CD8-positive, alpha-beta memory T cell (primary cell): ENCODE results near the gene CD52. TPM values are rescaled to one million over a fixed set of nuclear protein-coding genes. Genes with fewer than 3 reads are reported as not detected.

Experiments used
- CTCF ChIA-PET: fragments of 350-600 bp; sonication (Branson Sonifier 250); formaldehyde crosslinking; loops from one replicate; lab custom pipeline; 2021; ENCODE audit warnings: antibody characterized with exemption; lab: Charles Lee
- POLR2A ChIA-PET: fragments of 350-600 bp; sonication (Branson Sonifier 250); formaldehyde crosslinking; loops from one replicate; lab custom pipeline; 2021; ENCODE audit warnings: antibody characterized with exemption; lab: Charles Lee
- DNase-seq, 5 donors: peaks; one replicate each; pipeline versions ENCODE4 v3.0.0 to v3.0.0-alpha.2; 2020 to 2022; ENCODE audit warnings: mixed read lengths in 1 of 5
- H3K27ac ChIP-seq: one replicate; pipeline ENCODE4 v1.7.0; 2013; ENCODE audit warnings: low read depth, mild to moderate bottlenecking, low read length, moderate library complexity
- H3K27me3 ChIP-seq: 2 replicates; pipeline ENCODE4 v1.7.0; 2013; ENCODE audit warnings: low read length, mild to moderate bottlenecking; ENCODE audit not compliant: insufficient read depth, poor library complexity, severe bottlenecking
- H3K36me3 ChIP-seq: 2 replicates; pipeline ENCODE4 v1.7.0; 2013; ENCODE audit warnings: mild to moderate bottlenecking, low read length, moderate library complexity; ENCODE audit not compliant: insufficient read depth
- H3K4me1 ChIP-seq: 2 replicates; pipeline ENCODE4 v1.7.0; 2013; ENCODE audit warnings: mild to moderate bottlenecking, low read length, moderate library complexity; ENCODE audit not compliant: insufficient read depth
- H3K4me3 ChIP-seq: 2 replicates; pipeline ENCODE4 v1.7.0; 2013; ENCODE audit warnings: mild to moderate bottlenecking, low read length
- H3K9me3 ChIP-seq: 2 replicates; pipeline ENCODE4 v1.7.0; 2013; ENCODE audit warnings: mild to moderate bottlenecking, low read length
- H3K27ac Mint-ChIP-seq, 8 donors: one replicate each; pipeline ENCODE4 v1.8.0; 2020 to 2021; ENCODE audit warnings: mixed read lengths in 8 of 8, mild to moderate bottlenecking in 6 of 8, inconsistent platforms in 3 of 8, moderate library complexity in 3 of 8
- H3K27me3 Mint-ChIP-seq, 2 donors: one replicate each; pipeline ENCODE4 v1.8.0; 2020 to 2021; ENCODE audit warnings: mixed read lengths in 2 of 2, mild to moderate bottlenecking in 1 of 2, moderate library complexity in 1 of 2
- H3K36me3 Mint-ChIP-seq, 3 donors: one replicate each; pipeline ENCODE4 v1.8.0; 2020 to 2021; ENCODE audit warnings: mixed read lengths in 3 of 3, inconsistent platforms in 1 of 3, mild to moderate bottlenecking in 1 of 3
- H3K4me1 Mint-ChIP-seq, 3 donors: one replicate each; pipeline ENCODE4 v1.8.0; 2020 to 2021; ENCODE audit warnings: mixed read lengths in 3 of 3, inconsistent platforms in 1 of 3, mild to moderate bottlenecking in 1 of 3
- H3K4me3 Mint-ChIP-seq, 7 donors: one replicate each; pipeline ENCODE4 v1.8.0; 2020 to 2021; ENCODE audit warnings: mixed read lengths in 7 of 7, mild to moderate bottlenecking in 6 of 7, moderate library complexity in 4 of 7, inconsistent platforms in 2 of 7
- H3K9me3 Mint-ChIP-seq, 5 donors: one replicate each; pipeline ENCODE4 v1.8.0; 2020 to 2022; ENCODE audit warnings: mixed read lengths in 5 of 5, mild to moderate bottlenecking in 3 of 5, moderate library complexity in 2 of 5, inconsistent platforms in 1 of 5
- polyA plus RNA-seq: library from polyadenylated mRNA; unstranded; fragments of 300-500 nt; fragmentation: Illumina TruSeq; gene quantifications from one replicate; pipeline ENCODE4 v1.2.3, GENCODE V29; 2021
- total RNA-seq, 2 experiments: library from RNA; stranded (reverse); gene quantifications; one replicate each; pipeline ENCODE4 v1.2.3, GENCODE V29; 2021

Gene CD52
- total and polyA plus RNA-seq, 3 experiments from 2014 or later: 355 to 7,622 (median 388) TPM

- ChIA-PET POLR2A (interaction anchor here (0.6 to 0.9 kb wide), 2 partner anchors 9 to 10 kb away, joined by 4 to 5 read pairs; no protein-coding TSS in a partner anchor), CTCF (interaction anchor here (1.0 to 1.6 kb wide), 6 partner anchors 19 to 103 kb away, joined by 3 to 5 read pairs (median 4); partner anchors contain the start of genes CD52, CEP85 and DHDDS)
- no peak for DNase-seq
- peak overlapping the region in 1 of 8 donors; percentile 70 for H3K27ac Mint-ChIP-seq
- H3K36me3 Mint-ChIP-seq: no peaks in the 10 kb centered on the region
- Histone ChIP-seq H3K36me3 (no peaks in the 10 kb centered on the region), H3K4me1 (peaks cover 6% of the 10 kb centered on the region), H3K27ac (peak overlapping the region; percentile 67), H3K27me3 (no peaks in the 10 kb centered on the region), H3K4me3 (no peak overlapping the region), H3K9me3 (no peaks in the 10 kb centered on the region)
- peaks cover 10 to 25% (median 15%) of the 10 kb centered on the region in 3 donors for H3K4me1 Mint-ChIP-seq
- peak overlapping the region in 6 of 7 donors; percentile 53 to 92 (median 78) for H3K4me3 Mint-ChIP-seq
- H3K9me3 Mint-ChIP-seq: peaks cover 0 to 1% (median 0%) of the 10 kb centered on the region in 5 donors
- no peaks in the 10 kb centered on the region for H3K27me3 Mint-ChIP-seq
Observed at GRCh38 chr1:26337206-26337535, 19.4 kb downstream of the CD52 start.

GRCh38 chr1:26337625-26338024, 19.9 kb downstream of the CD52 start:
- no peak overlapping the region for H3K27ac ChIP-seq
- Mint-ChIP-seq H3K27me3 (no peaks in the 10 kb centered on the region), H3K4me3 (peak overlapping the region in 6 of 7 donors; percentile 32 to 84 (median 58)), H3K9me3 (peaks cover 0 to 1% (median 0%) of the 10 kb centered on the region in 5 donors), H3K4me1 (peaks cover 10 to 25% (median 15%) of the 10 kb centered on the region in 3 donors), H3K27ac (peak overlapping the region in 3 of 8 donors; percentile 68 to 94 (median 92)), H3K36me3 (no peaks in the 10 kb centered on the region)
- DNase-seq: no peak
- ChIA-PET POLR2A (no interaction called here), CTCF (interaction anchor here (1.0 to 2.2 kb wide), 6 partner anchors 20 to 103 kb away, joined by 3 to 6 read pairs (median 4); partner anchors contain the start of genes CD52, CEP85 and DHDDS)
- H3K4me3 ChIP-seq: no peak overlapping the region
- H3K27me3 ChIP-seq: no peaks in the 10 kb centered on the region
- H3K4me1 ChIP-seq: peaks cover 6% of the 10 kb centered on the region
- H3K36me3 ChIP-seq: no peaks in the 10 kb centered on the region
- no peaks in the 10 kb centered on the region for H3K9me3 ChIP-seq

- ChIA-PET POLR2A (no interaction called here), CTCF (interaction anchor here (1.3 to 2.2 kb wide), 3 partner anchors 20 to 79 kb away, joined by 4 to 6 read pairs (median 4); no protein-coding TSS in a partner anchor)
- no peak for DNase-seq
- Histone ChIP-seq H3K4me1 (peaks cover 6% of the 10 kb centered on the region), H3K27me3 (no peaks in the 10 kb centered on the region), H3K4me3 (no peak overlapping the region), H3K36me3 (no peaks in the 10 kb centered on the region), H3K9me3 (no peaks in the 10 kb centered on the region), H3K27ac (no peak overlapping the region)
- H3K27me3 Mint-ChIP-seq: no peaks in the 10 kb centered on the region
- H3K4me3 Mint-ChIP-seq: peak overlapping the region in 2 of 7 donors; percentile 0 to 82
- peaks cover 10 to 25% (median 15%) of the 10 kb centered on the region in 3 donors for H3K4me1 Mint-ChIP-seq
- peak overlapping the region in 5 of 8 donors; percentile 2 to 61 (median 19) for H3K27ac Mint-ChIP-seq
- H3K9me3 Mint-ChIP-seq: no peaks in the 10 kb centered on the region
- no peaks in the 10 kb centered on the region for H3K36me3 Mint-ChIP-seq
Observed at GRCh38 chr1:26338670-26339069, 20.9 kb downstream of the CD52 start.

GRCh38 chr1:26340047-26340481, 22.3 kb downstream of the CD52 start:
- H3K4me3 ChIP-seq: no peak overlapping the region
- H3K4me1 Mint-ChIP-seq: peaks cover 8 to 22% (median 15%) of the 10 kb centered on the region in 3 donors
- H3K36me3 Mint-ChIP-seq: no peaks in the 10 kb centered on the region

GRCh38 chr1:26344147-26344920, 26.6 kb downstream of the CD52 start:
- Mint-ChIP-seq H3K9me3 (no peaks in the 10 kb centered on the region), H3K4me3 (no peak overlapping the region), H3K4me1 (no peaks in the 10 kb centered on the region), H3K27me3 (no peaks in the 10 kb centered on the region), H3K36me3 (no peaks in the 10 kb centered on the region), H3K27ac (no peak overlapping the region)
- H3K27me3 ChIP-seq: no peaks in the 10 kb centered on the region
- H3K9me3 ChIP-seq: no peaks in the 10 kb centered on the region
- H3K36me3 ChIP-seq: no peaks in the 10 kb centered on the region
- no peak overlapping the region for H3K4me3 ChIP-seq
- CTCF ChIA-PET: interaction anchor here (1.2 to 1.3 kb wide), 2 partner anchors 69 to 73 kb away, joined by 4 to 6 read pairs; no protein-coding TSS in a partner anchor
- no peak for DNase-seq
- no peaks in the 10 kb centered on the region for H3K4me1 ChIP-seq
- no peak overlapping the region for H3K27ac ChIP-seq
- POLR2A ChIA-PET: no interaction called here

More at GRCh38 chr1:26340047-26340481, 22.3 kb downstream of the CD52 start:
- Mint-ChIP-seq H3K9me3 (no peaks in the 10 kb centered on the region), H3K27me3 (no peaks in the 10 kb centered on the region), H3K4me3 (peak overlapping the region in 1 of 7 donors; percentile 11), H3K27ac (peak overlapping the region in 1 of 8 donors; percentile 58)
- no peaks in the 10 kb centered on the region for H3K9me3 ChIP-seq
- H3K4me1 ChIP-seq: peaks cover 6% of the 10 kb centered on the region
- CTCF ChIA-PET: interaction anchor here (1.0 to 1.2 kb wide), 2 partner anchors 55 to 76 kb away, joined by 3 read pairs; no protein-coding TSS in a partner anchor
- DNase-seq: no peak
- no peak overlapping the region for H3K27ac ChIP-seq
- H3K27me3 ChIP-seq: no peaks in the 10 kb centered on the region
- POLR2A ChIA-PET: no interaction called here
- H3K36me3 ChIP-seq: no peaks in the 10 kb centered on the region

GRCh38 chr1:26345718-26346117, 28.0 kb downstream of the CD52 start:
- H3K9me3 ChIP-seq: no peaks in the 10 kb centered on the region
- Mint-ChIP-seq H3K4me1 (no peaks in the 10 kb centered on the region), H3K9me3 (no peaks in the 10 kb centered on the region), H3K4me3 (no peak overlapping the region), H3K27me3 (no peaks in the 10 kb centered on the region), H3K27ac (no peak overlapping the region), H3K36me3 (no peaks in the 10 kb centered on the region)
- H3K4me1 ChIP-seq: no peaks in the 10 kb centered on the region
- no peak overlapping the region for H3K27ac ChIP-seq
- H3K4me3 ChIP-seq: no peak overlapping the region
- POLR2A ChIA-PET: no interaction called here
- no peaks in the 10 kb centered on the region for H3K27me3 ChIP-seq
- DNase-seq: no peak
- no peaks in the 10 kb centered on the region for H3K36me3 ChIP-seq
- CTCF ChIA-PET: interaction anchor here (1.2 kb wide), 1 partner anchor 18 kb away, joined by 3 read pairs; no protein-coding TSS in a partner anchor

GRCh38 chr1:26346274-26347033, 28.7 kb downstream of the CD52 start:
- Histone ChIP-seq H3K4me3 (no peak overlapping the region), H3K4me1 (no peaks in the 10 kb centered on the region), H3K9me3 (no peaks in the 10 kb centered on the region), H3K36me3 (no peaks in the 10 kb centered on the region), H3K27me3 (no peaks in the 10 kb centered on the region), H3K27ac (no peak overlapping the region)
- H3K4me1 Mint-ChIP-seq: no peaks in the 10 kb centered on the region
- ChIA-PET POLR2A (interaction anchor here (0.7 to 1.4 kb wide), 3 partner anchors 10 to 621 kb away, joined by 5 to 17 read pairs (median 15); no protein-coding TSS in a partner anchor), CTCF (interaction anchor here (1.1 to 1.3 kb wide), 3 partner anchors 18 to 45 kb away, joined by 3 to 5 read pairs (median 3); no protein-coding TSS in a partner anchor)
- peaks cover 0 to 3% of the 10 kb centered on the region in 2 donors for H3K27me3 Mint-ChIP-seq
- H3K9me3 Mint-ChIP-seq: no peaks in the 10 kb centered on the region
- H3K4me3 Mint-ChIP-seq: no peak overlapping the region
- peak overlapping the region in 2 of 8 donors; percentile 26 to 54 for H3K27ac Mint-ChIP-seq
- no peak for DNase-seq
- H3K36me3 Mint-ChIP-seq: no peaks in the 10 kb centered on the region
